ENCODE data around the gene FILIP1L. TPM values are rescaled to one million over a fixed set of nuclear protein-coding genes. Genes with fewer than 3 reads are reported as not detected.

The FILIP1L gene
- total RNA-seq, 1 donor from 2014 or later = 0.15 TPM

DNA sequence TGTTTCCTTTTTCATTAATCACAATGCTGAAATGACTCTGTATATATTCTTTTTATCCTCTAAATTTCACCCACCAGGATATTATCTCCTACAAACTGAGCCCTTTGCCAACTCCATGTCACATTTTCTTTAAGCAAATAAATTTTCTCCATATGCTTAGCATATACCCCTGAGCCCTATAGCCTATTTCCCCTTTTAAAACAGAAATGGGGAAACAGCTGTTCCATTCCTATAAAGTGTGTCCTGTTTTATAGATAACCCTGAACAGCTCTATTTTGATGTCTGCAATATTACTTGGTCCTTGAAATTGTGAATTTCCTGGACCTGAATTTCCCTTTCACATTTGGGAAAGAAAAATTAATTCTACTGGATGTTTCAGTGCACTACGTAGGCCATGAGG, 15.6 kb upstream of the FILIP1L start:
- Histone ChIP-seq H3K27me3 (no peaks in the 10 kb centered on the region), H3K27ac (no peak overlapping the region), H3K4me3 (no peak overlapping the region), H2AFZ (replicated peaks) (no peak overlapping the region), H3K4me1 (no peaks in the 10 kb centered on the region), H3K36me3 (no peaks in the 10 kb centered on the region), H3K4me2 (no peak overlapping the region), H3K9me3 (ENCODE audit: low read depth) (no peaks in the 10 kb centered on the region), H3F3A (ENCODE audit: low read depth) (no peaks in the 10 kb centered on the region), H3K79me2 (ENCODE audit: low read depth) (no peaks in the 10 kb centered on the region), H4K20me1 (ENCODE audit: low read depth) (no peaks in the 10 kb centered on the region), H3K9ac (no peak overlapping the region)
- TF ChIP-seq EZH2phosphoT487 (IDR thresholded peaks at IDR 0.05) (no peak), EZH2 (IDR thresholded peaks at IDR 0.05) (no peak)
- TF ChIP-seq, protein P1, sequence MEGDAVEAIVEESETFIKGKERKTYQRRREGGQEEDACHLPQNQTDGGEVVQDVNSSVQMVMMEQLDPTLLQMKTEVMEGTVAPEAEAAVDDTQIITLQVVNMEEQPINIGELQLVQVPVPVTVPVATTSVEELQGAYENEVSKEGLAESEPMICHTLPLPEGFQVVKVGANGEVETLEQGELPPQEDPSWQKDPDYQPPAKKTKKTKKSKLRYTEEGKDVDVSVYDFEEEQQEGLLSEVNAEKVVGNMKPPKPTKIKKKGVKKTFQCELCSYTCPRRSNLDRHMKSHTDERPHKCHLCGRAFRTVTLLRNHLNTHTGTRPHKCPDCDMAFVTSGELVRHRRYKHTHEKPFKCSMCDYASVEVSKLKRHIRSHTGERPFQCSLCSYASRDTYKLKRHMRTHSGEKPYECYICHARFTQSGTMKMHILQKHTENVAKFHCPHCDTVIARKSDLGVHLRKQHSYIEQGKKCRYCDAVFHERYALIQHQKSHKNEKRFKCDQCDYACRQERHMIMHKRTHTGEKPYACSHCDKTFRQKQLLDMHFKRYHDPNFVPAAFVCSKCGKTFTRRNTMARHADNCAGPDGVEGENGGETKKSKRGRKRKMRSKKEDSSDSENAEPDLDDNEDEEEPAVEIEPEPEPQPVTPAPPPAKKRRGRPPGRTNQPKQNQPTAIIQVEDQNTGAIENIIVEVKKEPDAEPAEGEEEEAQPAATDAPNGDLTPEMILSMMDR (IDR thresholded peaks at IDR 0.05) = no peak
- H3K4me1 Mint-ChIP-seq = no peaks in the 10 kb centered on the region
- no peak overlapping the region for H3K4me3 Mint-ChIP-seq
- H3K36me3 Mint-ChIP-seq = no peaks in the 10 kb centered on the region
- H3K27me3 Mint-ChIP-seq (ENCODE audit: insufficient read depth, low read depth) = no peaks in the 10 kb centered on the region
- no peak overlapping the region for H3K27ac Mint-ChIP-seq
- no peaks in the 10 kb centered on the region for H3K9me3 Mint-ChIP-seq
- no peak for DNase-seq (ENCODE audit: low spot score)

DNA sequence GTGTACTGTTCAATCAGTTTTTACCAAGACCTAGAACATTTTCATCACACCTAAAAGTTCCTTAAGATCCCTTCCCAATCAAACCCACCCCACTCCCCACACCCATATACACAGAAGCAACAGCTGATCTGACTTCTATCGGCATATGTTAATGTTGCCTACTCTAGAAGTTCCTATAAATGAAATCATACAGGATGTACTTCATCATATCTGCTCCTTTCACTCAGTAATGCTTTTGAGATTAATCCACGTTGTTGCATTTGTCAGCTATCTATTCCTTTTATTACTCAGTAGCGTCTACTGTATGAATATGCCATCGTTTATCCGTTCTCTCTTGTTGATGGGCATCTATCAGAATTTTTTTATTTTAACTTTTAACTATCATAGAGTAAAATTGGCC, 14.3 kb upstream of the FILIP1L start:
- no peaks in the 10 kb centered on the region for H3K27me3 ChIP-seq
- H3K36me3 ChIP-seq = no peaks in the 10 kb centered on the region
- TF ChIP-seq EZH2 (IDR thresholded peaks at IDR 0.05) = no peak
- no peak for TF ChIP-seq EZH2phosphoT487 (IDR thresholded peaks at IDR 0.05)
- TF ChIP-seq, protein P1 (IDR thresholded peaks at IDR 0.05) = no peak
- no peaks in the 10 kb centered on the region for H3F3A ChIP-seq (ENCODE audit: low read depth)
- H4K20me1 ChIP-seq (ENCODE audit: low read depth) = no peaks in the 10 kb centered on the region
- no peaks in the 10 kb centered on the region for H3K9me3 ChIP-seq (ENCODE audit: low read depth)
- no peak for DNase-seq (ENCODE audit: low spot score)
- Mint-ChIP-seq H3K9me3 (no peaks in the 10 kb centered on the region), H3K4me3 (no peak overlapping the region), H3K4me1 (peaks cover 2% of the 10 kb centered on the region), H3K27ac (no peak overlapping the region), H3K27me3 (ENCODE audit: insufficient read depth, low read depth) (no peaks in the 10 kb centered on the region), H3K36me3 (no peaks in the 10 kb centered on the region)
- H3K79me2 ChIP-seq (ENCODE audit: low read depth) = no peaks in the 10 kb centered on the region
- H3K4me3 ChIP-seq = no peak overlapping the region
- no peak overlapping the region for H3K9ac ChIP-seq
- no peak overlapping the region for H2AFZ ChIP-seq (replicated peaks)
- no peak overlapping the region for H3K4me2 ChIP-seq
- H3K4me1 ChIP-seq = no peaks in the 10 kb centered on the region
- H3K27ac ChIP-seq = no peak overlapping the region

DNA sequence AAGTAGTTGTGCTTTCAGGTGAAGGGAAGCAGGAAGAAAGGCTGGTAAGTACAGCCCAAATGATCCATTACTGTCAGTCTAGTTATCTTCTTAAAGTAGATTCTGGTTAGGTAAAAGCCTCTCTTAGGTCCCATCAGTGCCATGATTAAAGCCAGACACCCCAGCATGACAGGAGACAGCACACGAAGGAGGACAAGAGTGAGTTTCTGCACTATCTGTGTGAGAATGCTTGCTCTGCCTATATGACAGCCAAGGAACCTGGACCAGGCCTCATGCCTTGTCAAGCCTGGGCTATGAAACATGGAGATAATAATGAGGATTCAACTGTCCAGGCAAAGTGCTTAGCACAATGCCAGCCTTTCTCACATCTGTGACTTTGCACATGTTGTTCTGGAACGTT, 13.5 kb upstream of the FILIP1L start:
- Histone ChIP-seq H3K79me2 (ENCODE audit: low read depth) (no peaks in the 10 kb centered on the region), H3F3A (ENCODE audit: low read depth) (no peaks in the 10 kb centered on the region), H3K9ac (no peak overlapping the region), H2AFZ (replicated peaks) (no peak overlapping the region), H3K4me3 (no peak overlapping the region), H4K20me1 (ENCODE audit: low read depth) (no peaks in the 10 kb centered on the region), H3K9me3 (ENCODE audit: low read depth) (no peaks in the 10 kb centered on the region), H3K27me3 (no peaks in the 10 kb centered on the region), H3K4me2 (no peak overlapping the region), H3K27ac (no peak overlapping the region), H3K36me3 (no peaks in the 10 kb centered on the region), H3K4me1 (peaks cover 5% of the 10 kb centered on the region)
- Mint-ChIP-seq H3K4me3 (no peak overlapping the region), H3K27ac (no peak overlapping the region), H3K4me1 (peaks cover 5% of the 10 kb centered on the region), H3K9me3 (no peaks in the 10 kb centered on the region), H3K36me3 (no peaks in the 10 kb centered on the region), H3K27me3 (ENCODE audit: insufficient read depth, low read depth) (no peaks in the 10 kb centered on the region)
- DNase-seq (ENCODE audit: low spot score) = no peak
- no peak for TF ChIP-seq EZH2phosphoT487 (IDR thresholded peaks at IDR 0.05)
- no peak for TF ChIP-seq EZH2 (IDR thresholded peaks at IDR 0.05)
- TF ChIP-seq, protein P1 (IDR thresholded peaks at IDR 0.05) = no peak
